ENCODE data around the gene TTC24. TPM values are rescaled to one million over a fixed set of nuclear protein-coding genes. Genes with fewer than 3 reads are reported as not detected.

The TTC24 gene
- total RNA-seq, 4 donors from 2014 or later, result not detected

DNA sequence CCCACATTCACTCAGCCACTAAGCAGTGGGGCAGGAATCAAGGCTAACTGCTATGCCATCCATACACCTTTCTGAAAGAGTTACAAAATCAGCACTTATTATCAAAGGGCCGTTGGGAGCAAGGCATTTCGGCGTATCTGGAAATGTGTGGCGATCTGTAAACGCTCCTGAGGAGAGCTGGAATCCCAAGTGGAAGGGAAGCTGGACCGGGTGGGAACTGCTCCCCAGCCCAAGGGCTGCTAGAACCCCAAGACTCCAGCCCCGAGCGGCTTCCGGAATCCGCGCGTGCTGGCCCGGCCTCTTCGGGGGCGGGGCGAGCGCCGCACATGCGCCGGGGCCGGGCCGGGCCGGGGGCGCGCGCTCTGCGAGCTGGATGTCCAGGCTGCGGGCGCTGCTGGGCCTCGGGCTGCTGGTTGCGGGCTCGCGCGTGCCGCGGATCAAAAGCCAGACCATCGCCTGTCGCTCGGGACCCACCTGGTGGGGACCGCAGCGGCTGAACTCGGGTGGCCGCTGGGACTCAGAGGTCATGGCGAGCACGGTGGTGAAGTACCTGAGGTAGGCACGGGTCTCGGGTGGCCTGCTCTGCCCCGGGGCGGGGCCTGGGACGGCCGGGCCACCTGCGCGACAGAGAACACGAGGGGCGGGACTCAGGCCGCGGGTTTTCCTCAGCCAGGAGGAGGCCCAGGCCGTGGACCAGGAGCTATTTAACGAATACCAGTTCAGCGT is 12.1 kb downstream of the TTC24 start, which contains the start of gene NAXE:
TSS of gene NAXE (plus strand) at position 345 of the 726 bp plus-strand sequence. CDS start at position 374, 29 bp downstream.
- in situ Hi-C loops (cut with MboI; ENCODE audit: low pct_ligation_motif_present in 1 of 4, low pct_unique_long_range_greater_than_20kb in 1 of 4, low sequenced_read_pairs in 3 of 4), result no loop called here

GRCh38 chr1:156592158-156592909 is 12.8 kb downstream of the TTC24 start:
- Histone ChIP-seq H3K27ac (peak overlapping the region; percentile 87 to 94 (median 91)), H3K27me3 (no peaks in the 10 kb centered on the region), H3K36me3 (peaks cover 0 to 9% (median 0%) of the 10 kb centered on the region in 4 donors), H3K4me3 (peak overlapping the region; percentile 61 to 97 (median 78)), H3K4me1 (peaks cover 9 to 14% (median 11%) of the 10 kb centered on the region in 4 donors), H3K9me3 (no peaks in the 10 kb centered on the region)
- DNase-seq, result no peak
- TF ChIP-seq EP300 (IDR thresholded peaks at IDR 0.05; ENCODE audit: low read depth) (no peak), POLR2AphosphoS5 (IDR thresholded peaks at IDR 0.05) (no peak), POLR2A (IDR thresholded peaks at IDR 0.05) (no peak)
- TF ChIP-seq, protein P1, sequence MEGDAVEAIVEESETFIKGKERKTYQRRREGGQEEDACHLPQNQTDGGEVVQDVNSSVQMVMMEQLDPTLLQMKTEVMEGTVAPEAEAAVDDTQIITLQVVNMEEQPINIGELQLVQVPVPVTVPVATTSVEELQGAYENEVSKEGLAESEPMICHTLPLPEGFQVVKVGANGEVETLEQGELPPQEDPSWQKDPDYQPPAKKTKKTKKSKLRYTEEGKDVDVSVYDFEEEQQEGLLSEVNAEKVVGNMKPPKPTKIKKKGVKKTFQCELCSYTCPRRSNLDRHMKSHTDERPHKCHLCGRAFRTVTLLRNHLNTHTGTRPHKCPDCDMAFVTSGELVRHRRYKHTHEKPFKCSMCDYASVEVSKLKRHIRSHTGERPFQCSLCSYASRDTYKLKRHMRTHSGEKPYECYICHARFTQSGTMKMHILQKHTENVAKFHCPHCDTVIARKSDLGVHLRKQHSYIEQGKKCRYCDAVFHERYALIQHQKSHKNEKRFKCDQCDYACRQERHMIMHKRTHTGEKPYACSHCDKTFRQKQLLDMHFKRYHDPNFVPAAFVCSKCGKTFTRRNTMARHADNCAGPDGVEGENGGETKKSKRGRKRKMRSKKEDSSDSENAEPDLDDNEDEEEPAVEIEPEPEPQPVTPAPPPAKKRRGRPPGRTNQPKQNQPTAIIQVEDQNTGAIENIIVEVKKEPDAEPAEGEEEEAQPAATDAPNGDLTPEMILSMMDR (IDR thresholded peaks at IDR 0.05), result no peak
- intact Hi-C loops (cut with DNase I; ENCODE audit: low total_unique reads) (no loop called here), in situ Hi-C loops (cut with MboI; ENCODE audit: low pct_ligation_motif_present in 1 of 4, low pct_unique_long_range_greater_than_20kb in 1 of 4, low sequenced_read_pairs in 3 of 4) (no loop called here)
- 53 to 80% methylated on average over 3 to 13 of the region's 16 CpGs for WGBS, 2 donors (ENCODE audit: low coverage in 1 of 2)

More for the DNA sequence above, 12.1 kb downstream of the TTC24 start, which contains the start of gene NAXE:
- intact Hi-C loops (cut with DNase I; ENCODE audit: low total_unique reads), result no loop called here
- Histone ChIP-seq H3K9me3 (no peaks in the 10 kb centered on the region), H3K36me3 (peaks cover 0 to 9% (median 0%) of the 10 kb centered on the region in 4 donors), H3K4me1 (peaks cover 9 to 14% (median 11%) of the 10 kb centered on the region in 4 donors), H3K4me3 (peak within 1 kb of the TSS; percentile 61 to 97 (median 78)), H3K27ac (peak within 1 kb of the TSS; percentile 87 to 94 (median 91)), H3K27me3 (no peaks in the 10 kb centered on the region)
- WGBS, 2 donors (ENCODE audit: low coverage in 1 of 2), result 0% methylated on average over 39 of the region's 60 CpGs; no CpG with 5 or more reads in 1 of the 2 donors
- DNase-seq, result peak; percentile 82
- TF ChIP-seq, protein P1 (IDR thresholded peaks at IDR 0.05), result no peak
- TF ChIP-seq POLR2A (IDR thresholded peaks at IDR 0.05), result peak; percentile 76
- no peak for TF ChIP-seq EP300 (IDR thresholded peaks at IDR 0.05; ENCODE audit: low read depth)
- peak; percentile 59 to 69 (median 68) for TF ChIP-seq POLR2AphosphoS5 (IDR thresholded peaks at IDR 0.05)

- Histone ChIP-seq H3K4me3 (no peak overlapping the region), H3K27me3 (no peaks in the 10 kb centered on the region), H3K4me1 (peaks cover 9 to 14% (median 11%) of the 10 kb centered on the region in 4 donors), H3K27ac (no peak overlapping the region), H3K9me3 (no peaks in the 10 kb centered on the region), H3K36me3 (peaks cover 0 to 9% (median 0%) of the 10 kb centered on the region in 4 donors)
- in situ Hi-C loops (cut with MboI; ENCODE audit: low pct_ligation_motif_present in 1 of 4, low pct_unique_long_range_greater_than_20kb in 1 of 4, low sequenced_read_pairs in 3 of 4) (no loop called here), intact Hi-C loops (cut with DNase I; ENCODE audit: low total_unique reads) (no loop called here)
- TF ChIP-seq EP300 (IDR thresholded peaks at IDR 0.05; ENCODE audit: low read depth) (no peak), POLR2AphosphoS5 (IDR thresholded peaks at IDR 0.05) (no peak), POLR2A (IDR thresholded peaks at IDR 0.05) (no peak)
- TF ChIP-seq, protein P1 (IDR thresholded peaks at IDR 0.05), result no peak
- no peak for DNase-seq
- WGBS, 2 donors (ENCODE audit: low coverage in 1 of 2), result 78 to 100% methylated on average over 1 to 8 of the region's 8 CpGs
Measured at GRCh38 chr1:156592910-156593660, 13.6 kb downstream of the TTC24 start.
